Mesenchymal stem cell (in vitro differentiated cells and primary cell): ENCODE measurements around the gene EPC1.

Experiments
- DNase-seq: peaks from one replicate; pipeline ENCODE4 v3.0.0-alpha.2; 2013
- H2AFZ ChIP-seq: one replicate; pipeline ENCODE4 v1.6.1; 2013; ENCODE audit warnings: low read depth, mild to moderate bottlenecking, control low read depth, inconsistent platforms, low read length, moderate library complexity
- H2AK5ac ChIP-seq: 2 replicates; pipeline ENCODE4 v1.6.1; 2013; ENCODE audit warnings: low read length, moderate library complexity, mild to moderate bottlenecking, inconsistent platforms; ENCODE audit not compliant: severe bottlenecking
- H2BK120ac ChIP-seq: one replicate; pipeline ENCODE4 v1.6.1; 2013; ENCODE audit warnings: low read depth, mild to moderate bottlenecking, inconsistent platforms, low read length, moderate library complexity
- H2BK12ac ChIP-seq, 2 experiments: one replicate each; pipeline ENCODE4 v1.6.1; 2013; ENCODE audit warnings: inconsistent platforms in 2 of 2, low read length in 2 of 2, mild to moderate bottlenecking in 2 of 2, moderate library complexity in 2 of 2, control low read depth in 1 of 2
- H2BK15ac ChIP-seq: one replicate; pipeline ENCODE4 v1.6.1; 2013; ENCODE audit warnings: mild to moderate bottlenecking, low read depth, inconsistent platforms; ENCODE audit not compliant: poor library complexity, severe bottlenecking
- H2BK5ac ChIP-seq: 2 replicates; pipeline ENCODE4 v1.6.1; 2013; ENCODE audit warnings: low read depth, mild to moderate bottlenecking, low read length, control low read depth, inconsistent platforms; ENCODE audit not compliant: poor library complexity, severe bottlenecking
- H3K14ac ChIP-seq, 2 experiments: one replicate each; pipeline ENCODE4 v1.6.1; 2013; ENCODE audit warnings: inconsistent platforms in 2 of 2, low read length in 2 of 2, control low read depth in 1 of 2, mild to moderate bottlenecking in 1 of 2, moderate library complexity in 1 of 2
- H3K18ac ChIP-seq, 2 experiments: one replicate each; pipeline ENCODE4 v1.6.1; 2013; ENCODE audit warnings: inconsistent platforms in 2 of 2, low read length in 2 of 2, control low read depth in 1 of 2, low read depth in 1 of 2, mild to moderate bottlenecking in 1 of 2
- H3K23ac ChIP-seq, 2 experiments: one replicate each; pipeline ENCODE4 v1.6.1; 2013; ENCODE audit warnings: inconsistent platforms in 2 of 2, low read length in 2 of 2, mild to moderate bottlenecking in 2 of 2, moderate library complexity in 2 of 2, control low read depth in 1 of 2
- H3K27ac ChIP-seq: 2 replicates; pipeline ENCODE4 v1.5.1; 2013; ENCODE audit warnings: mild to moderate bottlenecking, moderate library complexity, low read length, control low read depth, inconsistent platforms; ENCODE audit not compliant: poor library complexity, severe bottlenecking
- H3K27me3 ChIP-seq, 2 experiments: 2 replicates each; pipeline versions ENCODE4 v1.6.1 to v1.7.0; 2013; ENCODE audit warnings: low read length in 2 of 2, mild to moderate bottlenecking in 2 of 2, moderate library complexity in 2 of 2, control low read depth in 1 of 2, inconsistent platforms in 1 of 2; ENCODE audit not compliant: control insufficient read depth in 1 of 2, insufficient read depth in 1 of 2
- H3K36me3 ChIP-seq, 2 experiments: 2 replicates each; pipeline versions ENCODE4 v1.6.1 to v1.7.0; 2013; ENCODE audit warnings: low read length in 2 of 2, control low read depth in 1 of 2, inconsistent platforms in 1 of 2, low read depth in 1 of 2, mild to moderate bottlenecking in 1 of 2; ENCODE audit not compliant: insufficient read depth in 2 of 2, control insufficient read depth in 1 of 2
- H3K4ac ChIP-seq, 2 experiments: one replicate each; pipeline ENCODE4 v1.6.1; 2013; ENCODE audit warnings: inconsistent platforms in 2 of 2, low read length in 2 of 2, mild to moderate bottlenecking in 2 of 2, moderate library complexity in 2 of 2, control low read depth in 1 of 2, low read depth in 1 of 2
- H3K4me1 ChIP-seq: 2 replicates; pipeline ENCODE4 v1.6.1; 2013; ENCODE audit warnings: low read depth, low read length, control low read depth; ENCODE audit not compliant: control insufficient read depth, insufficient read depth
- H3K4me2 ChIP-seq: 2 replicates; pipeline ENCODE4 v1.6.1; 2013; ENCODE audit warnings: low read length, mild to moderate bottlenecking, inconsistent platforms; ENCODE audit not compliant: poor library complexity, severe bottlenecking
- H3K4me3 ChIP-seq, 2 experiments: 2 replicates each; pipeline versions ENCODE4 v1.5.1 to v1.7.0; 2013; ENCODE audit warnings: low read length in 2 of 2, mild to moderate bottlenecking in 2 of 2, control low read depth in 1 of 2, low read depth in 1 of 2; ENCODE audit not compliant: insufficient read depth in 1 of 2
- H3K79me1 ChIP-seq: replicated peaks from 2 replicates; pipeline ENCODE4 v1.6.1; 2013; ENCODE audit warnings: mild to moderate bottlenecking, control low read depth, low read length, inconsistent platforms; ENCODE audit not compliant: poor library complexity, severe bottlenecking
- H3K9ac ChIP-seq: 2 replicates; pipeline ENCODE4 v1.7.0; 2013; ENCODE audit warnings: mild to moderate bottlenecking, low read length, moderate library complexity
- H3K9me3 ChIP-seq: 2 replicates; pipeline ENCODE4 v1.7.0; 2013; ENCODE audit warnings: mild to moderate bottlenecking, low read length; ENCODE audit not compliant: control insufficient read depth
- H4K8ac ChIP-seq: one replicate; pipeline ENCODE4 v1.6.1; 2013; ENCODE audit warnings: inconsistent platforms, mild to moderate bottlenecking, low read length, moderate library complexity
- H4K91ac ChIP-seq: one replicate; pipeline ENCODE4 v1.6.1; 2013; ENCODE audit warnings: mild to moderate bottlenecking, low read length, inconsistent platforms
- WGBS: methylation state at CpG from one replicate; pipeline ENCODE4 v1.1.7; 2013; ENCODE audit warnings: mixed read lengths; 5-methylcytosine and 5-hydroxymethylcytosine counted together

EPC1 gene

DNA sequence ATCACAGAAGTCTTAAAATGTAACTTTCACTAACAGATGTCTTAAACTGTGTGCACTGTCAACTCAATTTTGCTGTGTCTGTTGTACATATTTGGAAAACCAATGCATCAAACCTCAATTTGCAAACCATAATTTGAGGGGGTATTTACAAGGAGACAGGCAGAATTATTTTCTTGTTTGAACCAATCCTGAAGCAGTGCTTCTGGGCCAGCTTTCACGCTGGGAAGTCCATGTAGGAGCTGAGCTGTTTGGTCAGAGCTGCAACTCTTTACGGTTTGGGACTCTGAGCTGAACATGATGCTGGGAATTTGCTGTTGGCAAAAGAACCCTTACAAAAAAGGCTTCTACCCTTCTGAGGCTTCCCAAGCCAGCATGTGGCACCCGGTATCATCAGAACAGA is 43.2 kb upstream of the EPC1 start:
- H3K9me3 ChIP-seq: no peaks in the 10 kb centered on the region
- peaks cover 2% of the 10 kb centered on the region for H3K4me1 ChIP-seq
- no peak overlapping the region for H3K14ac ChIP-seq
- H2AK5ac ChIP-seq: no peak overlapping the region
- H2BK15ac ChIP-seq: no peak overlapping the region
- no peak overlapping the region for H2AFZ ChIP-seq
- no peak overlapping the region for H4K8ac ChIP-seq
- H3K18ac ChIP-seq: no peak overlapping the region
- 90% methylated on average over 3 of the region's 3 CpGs for WGBS
- H3K4me2 ChIP-seq: no peak overlapping the region
- H3K79me1 ChIP-seq: no peaks in the 10 kb centered on the region
- no peak overlapping the region for H2BK5ac ChIP-seq
- H3K4me3 ChIP-seq: no peak overlapping the region
- no peak for DNase-seq
- H3K9ac ChIP-seq: no peak overlapping the region
- no peaks in the 10 kb centered on the region for H3K36me3 ChIP-seq
- no peak overlapping the region for H3K4ac ChIP-seq
- no peak overlapping the region for H2BK12ac ChIP-seq
- no peak overlapping the region for H4K91ac ChIP-seq
- no peaks in the 10 kb centered on the region for H3K27me3 ChIP-seq
- no peak overlapping the region for H2BK120ac ChIP-seq
- no peak overlapping the region for H3K27ac ChIP-seq
- no peak overlapping the region for H3K23ac ChIP-seq

- Histone ChIP-seq H3K36me3 (no peaks in the 10 kb centered on the region), H3K4me3 (no peak overlapping the region), H4K8ac (no peak overlapping the region), H3K14ac (no peak overlapping the region), H3K9ac (no peak overlapping the region), H3K79me1 (no peaks in the 10 kb centered on the region), H2AFZ (no peak overlapping the region), H3K4me1 (peaks cover 2% of the 10 kb centered on the region), H3K27me3 (no peaks in the 10 kb centered on the region), H2AK5ac (no peak overlapping the region), H3K23ac (no peak overlapping the region), H3K9me3 (no peaks in the 10 kb centered on the region), H2BK5ac (no peak overlapping the region), H2BK12ac (no peak overlapping the region), H4K91ac (no peak overlapping the region), H3K27ac (no peak overlapping the region), H3K4me2 (no peak overlapping the region), H3K4ac (no peak overlapping the region), H2BK120ac (no peak overlapping the region), H2BK15ac (no peak overlapping the region), H3K18ac (no peak overlapping the region)
- DNase-seq: no peak
- 100% methylated on average over 5 of the region's 6 CpGs for WGBS
These were observed 41.5 kb upstream of the EPC1 start for GRCh38 chr10:32388258-32389027.

DNA sequence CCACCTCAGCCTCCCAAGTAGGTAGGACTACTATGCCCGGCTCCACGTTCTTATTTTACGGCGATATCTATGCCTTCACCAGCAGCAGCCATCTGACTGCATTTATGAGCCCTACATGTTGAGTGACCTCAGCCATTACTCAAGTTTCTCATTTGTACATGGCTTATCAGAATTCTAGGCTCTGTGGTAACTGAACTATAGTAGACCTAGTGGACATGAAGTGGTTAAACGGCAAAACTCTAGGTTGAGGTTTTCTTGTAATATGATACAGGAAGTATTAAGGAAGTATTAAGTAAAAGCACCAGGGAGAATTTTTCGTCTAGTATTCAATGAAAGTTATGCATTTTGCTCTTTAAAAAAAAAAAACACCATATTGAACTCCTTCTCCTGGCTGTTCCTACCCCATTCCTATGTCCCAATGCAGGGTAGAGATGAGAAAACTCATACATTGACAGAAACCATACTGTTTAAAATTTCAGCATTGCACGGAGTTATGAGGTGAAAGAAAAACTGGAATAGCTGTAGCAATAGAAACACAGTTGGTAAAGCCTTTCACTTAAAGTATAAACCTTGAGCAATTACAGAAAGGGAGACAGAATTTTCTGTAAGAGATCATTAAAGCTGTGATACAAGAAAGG is 39.8 kb upstream of the EPC1 start:
- no peak for DNase-seq
- Histone ChIP-seq H4K91ac (no peak overlapping the region), H2BK12ac (no peak overlapping the region), H4K8ac (no peak overlapping the region), H3K18ac (no peak overlapping the region), H3K9me3 (no peaks in the 10 kb centered on the region), H3K4ac (no peak overlapping the region), H3K14ac (no peak overlapping the region), H2BK120ac (no peak overlapping the region), H2BK15ac (no peak overlapping the region), H3K36me3 (no peaks in the 10 kb centered on the region), H3K9ac (peak overlapping the region; percentile 28), H3K4me1 (peaks cover 2% of the 10 kb centered on the region), H3K4me2 (no peak overlapping the region), H3K79me1 (no peaks in the 10 kb centered on the region), H2AFZ (no peak overlapping the region), H3K27me3 (no peaks in the 10 kb centered on the region), H3K27ac (no peak overlapping the region), H3K4me3 (peak overlapping the region in 1 of 2 experiments; percentile 27), H2BK5ac (no peak overlapping the region), H2AK5ac (no peak overlapping the region), H3K23ac (no peak overlapping the region)
- 93% methylated on average over 5 of the region's 7 CpGs for WGBS

DNA sequence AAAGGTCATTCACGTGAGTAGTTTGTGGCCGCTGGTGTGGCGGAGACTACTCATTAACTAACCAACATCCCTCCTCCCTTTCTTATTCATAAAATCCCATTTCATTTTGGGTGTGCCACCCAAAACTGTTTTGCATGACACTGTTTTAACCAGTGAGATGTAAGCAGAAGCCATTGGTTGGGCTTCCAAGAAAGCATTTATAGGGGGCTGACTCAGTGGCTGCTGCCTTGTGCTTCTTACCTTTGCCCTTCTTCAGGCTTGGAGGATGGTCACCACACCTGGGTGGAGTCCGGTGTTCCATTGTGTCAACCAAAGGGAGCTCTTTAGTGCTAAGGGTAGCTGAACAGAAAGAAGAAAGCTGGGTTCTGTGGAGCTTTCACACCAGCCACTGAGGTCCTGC is 37.2 kb upstream of the EPC1 start:
- Histone ChIP-seq H2BK5ac (no peak overlapping the region), H3K14ac (no peak overlapping the region), H3K79me1 (no peaks in the 10 kb centered on the region), H3K9me3 (no peaks in the 10 kb centered on the region), H2AFZ (no peak overlapping the region), H4K91ac (no peak overlapping the region), H3K4me2 (no peak overlapping the region), H2BK15ac (no peak overlapping the region), H3K36me3 (no peaks in the 10 kb centered on the region), H2BK120ac (no peak overlapping the region), H2AK5ac (no peak overlapping the region), H3K4me1 (peaks cover 3% of the 10 kb centered on the region), H3K9ac (no peak overlapping the region), H4K8ac (no peak overlapping the region), H3K18ac (no peak overlapping the region), H3K4me3 (no peak overlapping the region), H3K27ac (no peak overlapping the region), H3K4ac (no peak overlapping the region), H3K23ac (no peak overlapping the region), H3K27me3 (no peaks in the 10 kb centered on the region), H2BK12ac (no peak overlapping the region)
- WGBS: 92% methylated on average over 4 of the region's 4 CpGs
- DNase-seq: no peak
